ENCODE measurements around the gene GOLPH3.
"Not testable (repeated sequence)": the region's sequence is repeated elsewhere in the genome, so short reads cannot be mapped to it uniquely, and the experiment has no call there.

Gene GOLPH3

DNA sequence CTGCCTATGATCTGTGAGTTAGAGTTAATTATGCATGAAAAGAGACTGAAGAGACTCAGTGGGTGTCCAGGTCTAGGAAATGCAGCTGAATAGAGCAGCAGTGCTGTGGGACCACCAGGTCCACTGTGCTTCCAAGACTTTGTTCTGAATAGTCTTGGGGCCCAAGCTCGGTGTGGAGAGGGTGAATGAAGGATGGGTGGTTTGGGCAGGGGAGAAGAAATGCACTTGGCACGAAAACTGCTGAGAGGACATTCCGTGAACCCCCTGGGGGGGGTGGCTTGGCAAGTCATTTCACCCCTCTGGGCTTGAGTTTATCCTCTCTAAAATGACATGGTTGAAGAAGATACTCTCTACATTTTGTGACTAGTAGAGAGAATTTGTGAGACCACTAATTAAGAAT is 36.0 kb upstream of the GOLPH3 start:
- peak overlapping the region; percentile 87 for H2AFZ ChIP-seq (ENCODE audit: low read depth)
- no peaks in the 10 kb centered on the region for H3K79me2 ChIP-seq (ENCODE audit: insufficient read depth, low read depth)
- H3K9ac ChIP-seq: peak overlapping the region; percentile 78; the same call in 1 of the 2 replicates
- no peak overlapping the region for H3K4me3 ChIP-seq (IDR thresholded peaks at IDR 0.05; ENCODE audit: insufficient read depth, low read depth, low read length)
- no peaks in the 10 kb centered on the region for H3K36me3 ChIP-seq (ENCODE audit: insufficient read depth)
- peak overlapping the region; percentile 97 for H3K4me2 ChIP-seq
- no peaks in the 10 kb centered on the region for H3K27me3 ChIP-seq (ENCODE audit: insufficient read depth, low read depth)
- H3K27ac ChIP-seq: peak overlapping the region; percentile 99
- no peak for TF ChIP-seq CTCF (conservative IDR thresholded peaks at IDR 0.05; ENCODE audit: low read depth, low read length)
- no peaks in the 10 kb centered on the region for H4K20me1 ChIP-seq (ENCODE audit: insufficient read depth)
- peaks cover 47% of the 10 kb centered on the region for H3K4me1 ChIP-seq (ENCODE audit: low read depth, poor library complexity, severe bottlenecking)

DNA sequence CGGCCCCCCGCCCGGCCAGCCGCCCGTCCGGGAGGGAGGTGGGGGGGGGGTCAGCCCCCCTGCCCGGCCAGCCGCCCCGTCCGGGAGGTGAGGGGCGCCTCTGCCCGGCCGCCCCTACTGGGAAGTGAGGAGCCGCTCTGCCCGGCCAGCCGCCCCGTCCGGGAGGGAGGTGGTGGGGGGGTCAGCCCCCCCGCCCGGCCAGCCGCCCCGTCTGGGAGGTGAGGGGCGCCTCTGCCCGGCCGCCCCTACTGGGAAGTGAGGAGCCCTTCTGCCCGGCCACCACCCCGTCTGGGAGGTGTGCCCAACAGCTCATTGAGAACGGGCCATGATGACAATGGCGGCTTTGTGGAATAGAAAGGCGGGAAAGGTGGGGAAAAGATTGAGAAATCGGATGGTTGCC is 34.7 kb upstream of the GOLPH3 start:
- not testable (repeated sequence) for H3K36me3 ChIP-seq (ENCODE audit: insufficient read depth); H3K4me2 ChIP-seq; H3K27me3 ChIP-seq (ENCODE audit: insufficient read depth, low read depth); H2AFZ ChIP-seq (ENCODE audit: low read depth); H3K79me2 ChIP-seq (ENCODE audit: insufficient read depth, low read depth); H4K20me1 ChIP-seq (ENCODE audit: insufficient read depth); H3K4me3 ChIP-seq (IDR thresholded peaks at IDR 0.05; ENCODE audit: insufficient read depth, low read depth, low read length); H3K27ac ChIP-seq; H3K9ac ChIP-seq
- peaks cover 47% of the 10 kb centered on the region for H3K4me1 ChIP-seq (ENCODE audit: low read depth, poor library complexity, severe bottlenecking)

DNA sequence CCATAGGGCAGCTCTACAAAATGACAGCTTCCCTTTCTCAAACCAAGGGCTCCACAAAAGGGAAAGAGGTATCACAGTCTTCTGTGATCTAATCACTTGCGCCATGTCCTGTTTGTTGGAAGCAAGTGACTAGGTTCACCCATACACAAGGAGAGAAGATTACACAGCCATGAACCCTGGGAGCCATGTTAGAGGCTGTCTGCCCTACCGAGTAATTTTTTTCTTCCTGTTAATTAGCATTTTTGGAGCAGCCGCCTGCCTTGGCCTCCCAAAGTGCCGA is 33.2 kb upstream of the GOLPH3 start:
- H4K20me1 ChIP-seq (ENCODE audit: insufficient read depth): no peaks in the 10 kb centered on the region
- no peaks in the 10 kb centered on the region for H3K36me3 ChIP-seq (ENCODE audit: insufficient read depth)
- no peak overlapping the region for H3K9ac ChIP-seq
- no peak overlapping the region for H3K4me3 ChIP-seq (IDR thresholded peaks at IDR 0.05; ENCODE audit: insufficient read depth, low read depth, low read length)
- peak overlapping the region; percentile 18; the same call in 1 of the 2 replicates for H3K4me2 ChIP-seq
- peak overlapping the region; percentile 78 for H3K27ac ChIP-seq
- no peak for TF ChIP-seq CTCF (conservative IDR thresholded peaks at IDR 0.05; ENCODE audit: low read depth, low read length)
- peaks cover 42% of the 10 kb centered on the region for H3K4me1 ChIP-seq (ENCODE audit: low read depth, poor library complexity, severe bottlenecking)
- no peaks in the 10 kb centered on the region for H3K27me3 ChIP-seq (ENCODE audit: insufficient read depth, low read depth)
- H3K79me2 ChIP-seq (ENCODE audit: insufficient read depth, low read depth): no peaks in the 10 kb centered on the region
- no peak overlapping the region for H2AFZ ChIP-seq (ENCODE audit: low read depth)

GRCh38 chr5:32206509-32207354 is 32.6 kb upstream of the GOLPH3 start:
- H3K27ac ChIP-seq: peak overlapping the region; percentile 78
- H3K79me2 ChIP-seq (ENCODE audit: insufficient read depth, low read depth): no peaks in the 10 kb centered on the region
- no peak overlapping the region; the same call in 1 of the 2 replicates for H3K9ac ChIP-seq
- H2AFZ ChIP-seq (ENCODE audit: low read depth): peak overlapping the region; percentile 46; the same call in 1 of the 2 replicates
- no peaks in the 10 kb centered on the region for H3K27me3 ChIP-seq (ENCODE audit: insufficient read depth, low read depth)
- TF ChIP-seq CTCF (conservative IDR thresholded peaks at IDR 0.05; ENCODE audit: low read depth, low read length): no peak
- no peak overlapping the region for H3K4me3 ChIP-seq (IDR thresholded peaks at IDR 0.05; ENCODE audit: insufficient read depth, low read depth, low read length)
- no peaks in the 10 kb centered on the region for H3K36me3 ChIP-seq (ENCODE audit: insufficient read depth)
- no peaks in the 10 kb centered on the region for H4K20me1 ChIP-seq (ENCODE audit: insufficient read depth)
- H3K4me1 ChIP-seq (ENCODE audit: low read depth, poor library complexity, severe bottlenecking): peaks cover 37% of the 10 kb centered on the region
- peak overlapping the region; percentile 18; the same call in 1 of the 2 replicates for H3K4me2 ChIP-seq

DNA sequence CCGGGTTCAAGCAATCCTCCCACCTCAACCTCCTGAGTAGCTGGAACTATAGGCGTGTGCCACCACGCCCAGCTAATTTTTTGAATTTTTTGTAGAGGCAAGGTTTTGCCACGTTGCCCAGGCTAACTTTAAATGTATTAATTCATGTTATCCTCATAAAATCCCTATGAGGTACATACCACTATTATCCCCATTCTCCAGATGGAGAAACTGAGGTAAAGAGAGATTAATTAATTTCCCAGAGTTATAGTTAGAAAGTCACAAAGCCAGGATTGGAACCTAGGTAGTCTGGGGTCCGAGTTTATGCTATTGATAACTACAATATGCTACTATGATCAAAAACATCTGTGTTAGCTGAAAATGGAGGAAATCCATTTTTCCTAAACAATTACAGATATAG is 31.9 kb upstream of the GOLPH3 start:
- H4K20me1 ChIP-seq (ENCODE audit: insufficient read depth): no peaks in the 10 kb centered on the region
- no peaks in the 10 kb centered on the region for H3K36me3 ChIP-seq (ENCODE audit: insufficient read depth)
- no peak overlapping the region for H3K4me3 ChIP-seq (IDR thresholded peaks at IDR 0.05; ENCODE audit: insufficient read depth, low read depth, low read length)
- no peak overlapping the region; the same call in 1 of the 2 replicates for H3K4me2 ChIP-seq
- H3K27me3 ChIP-seq (ENCODE audit: insufficient read depth, low read depth): no peaks in the 10 kb centered on the region
- H3K9ac ChIP-seq: no peak overlapping the region
- TF ChIP-seq CTCF (conservative IDR thresholded peaks at IDR 0.05; ENCODE audit: low read depth, low read length): no peak
- H3K4me1 ChIP-seq (ENCODE audit: low read depth, poor library complexity, severe bottlenecking): peaks cover 30% of the 10 kb centered on the region
- no peaks in the 10 kb centered on the region for H3K79me2 ChIP-seq (ENCODE audit: insufficient read depth, low read depth)
- no peak overlapping the region for H2AFZ ChIP-seq (ENCODE audit: low read depth)
- peak overlapping the region; percentile 78; the same call in 1 of the 2 replicates for H3K27ac ChIP-seq

Measured in KMS-11 (cell line).